ENCODE results near the gene TLNRD1. TPM values are rescaled to one million over a fixed set of nuclear protein-coding genes. Genes with fewer than 3 reads are reported as not detected.

The TLNRD1 gene
- polyA plus RNA-seq (3.1 to 4.7 TPM (median 3.3 TPM) in 3 replicates), polyA minus RNA-seq (1.3 to 4.2 TPM (median 1.8 TPM) in 3 replicates)
- 0.45 TPM for polyA plus RNA-seq (2011; ENCODE audit: low read depth)
- polyA plus RNA-seq (2011; cell fraction: cytosol; rRNA removed): 2.0 and 3.9 TPM in 2 replicates
- polyA plus RNA-seq (2011; cell fraction: nucleus; rRNA removed): 3.3 and 4.3 TPM in 2 replicates
- polyA plus RNA-seq (2012; ENCODE audit: low replicate concordance): 2.3 and 7.0 TPM in 2 replicates
- polyA minus RNA-seq (2011; cell fraction: cytosol; rRNA and poly(A)+ RNA removed): 19.6 TPM
- 6.2 and 6.8 TPM in 2 replicates for polyA minus RNA-seq (2011; cell fraction: nucleus; rRNA and poly(A)+ RNA removed)

- dilution Hi-C loops (cut with MboI; ENCODE audit: extremely low pct_ligation_motif_present, low sequenced_read_pairs): no loop called here
- TF ChIP-seq EZH2 (IDR thresholded peaks at IDR 0.05; ENCODE audit: low read length): no peak
- no peak for TF ChIP-seq CTCF (optimal IDR thresholded peaks at IDR 0.05 in 1 of 3, IDR thresholded peaks at IDR 0.05 in 1 of 3, conservative IDR thresholded peaks at IDR 0.05 in 1 of 3; ENCODE audit: extremely low read depth in 1 of 3, insufficient read depth in 2 of 3, low read length in 3 of 3)
- H3K9me3 ChIP-seq (ENCODE audit: control insufficient read depth, low read depth, low read length): no peaks in the 10 kb centered on the region
- H3K9me1 ChIP-seq (ENCODE audit: control insufficient read depth, extremely low read depth, insufficient read depth, low read length): no peaks in the 10 kb centered on the region
- H3K4me1 ChIP-seq (ENCODE audit: control insufficient read depth, extremely low read depth, insufficient read depth, low read length): peaks cover 20% of the 10 kb centered on the region
- H3K4me3 ChIP-seq (ENCODE audit: control insufficient read depth in 2 of 3, extremely low read depth in 1 of 3, insufficient read depth in 2 of 3, low read depth in 1 of 3, low read length in 3 of 3): peak within 1 kb of the TSS; percentile 90 to 95 (median 92)
- H2AFZ ChIP-seq (ENCODE audit: control insufficient read depth, low read length): peak within 1 kb of the TSS; percentile 72
- no peaks in the 10 kb centered on the region for H3K27me3 ChIP-seq (ENCODE audit: control insufficient read depth, extremely low read depth, insufficient read depth, low read length)
- H4K20me1 ChIP-seq (ENCODE audit: control insufficient read depth, extremely low read depth, insufficient read depth, low read length): no peaks in the 10 kb centered on the region
- FAIRE-seq (no peak), DNase-seq (ENCODE audit: low read depth, low spot score) (no peak)
- peak within 1 kb of the TSS; percentile 89 for H3K27ac ChIP-seq (ENCODE audit: control insufficient read depth, insufficient read depth, low read length)
- peaks cover 37% of the 10 kb centered on the region for H3K79me2 ChIP-seq (ENCODE audit: control insufficient read depth, insufficient read depth, low read length)
- H3K9ac ChIP-seq (ENCODE audit: control insufficient read depth, extremely low read depth, insufficient read depth, low read length): peak within 1 kb of the TSS; percentile 95
- peaks cover 0 to 11% of the 10 kb centered on the region in 2 experiments for H3K36me3 ChIP-seq (ENCODE audit: control insufficient read depth in 2 of 2, extremely low read depth in 1 of 2, insufficient read depth in 2 of 2, low read length in 2 of 2)
- H3K4me2 ChIP-seq (ENCODE audit: control insufficient read depth, extremely low read depth, insufficient read depth, low read depth, low read length): peak within 1 kb of the TSS; percentile 92
Measured at GRCh38 chr15:81000624-81001151, at the start of gene TLNRD1. TLNRD1 (plus strand) TSS chr15:81000923; CDS start chr15:81002272, 1,349 bp downstream.

DNA sequence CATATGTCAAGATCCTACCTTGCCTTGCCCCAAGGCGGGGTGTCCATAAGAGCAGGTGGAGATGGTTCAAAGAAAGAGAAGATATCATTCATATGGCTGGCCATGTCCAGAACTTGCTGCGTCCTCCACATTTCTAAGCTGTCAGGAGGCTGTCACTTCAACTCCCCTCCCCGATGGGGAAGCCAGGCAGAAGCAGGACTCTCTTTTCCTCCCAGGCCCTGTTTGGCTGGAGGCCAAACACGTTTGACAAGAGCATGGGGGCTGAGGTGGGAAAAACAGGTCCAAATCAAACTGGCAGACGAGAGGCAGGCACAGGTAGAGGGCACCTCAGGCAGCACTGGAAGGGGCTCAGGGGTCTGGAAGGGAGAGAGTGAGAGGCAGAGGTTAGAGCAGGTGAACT is 48.8 kb upstream of the TLNRD1 start:
- dilution Hi-C loops (cut with MboI; ENCODE audit: extremely low pct_ligation_motif_present, low sequenced_read_pairs): no loop called here
- FAIRE-seq (no peak), DNase-seq (ENCODE audit: low read depth, low spot score) (no peak)
- Histone ChIP-seq H3K9me1 (ENCODE audit: control insufficient read depth, extremely low read depth, insufficient read depth, low read length) (peaks cover 3% of the 10 kb centered on the region), H3K9me3 (ENCODE audit: control insufficient read depth, low read depth, low read length) (no peaks in the 10 kb centered on the region), H3K9ac (ENCODE audit: control insufficient read depth, extremely low read depth, insufficient read depth, low read length) (no peak overlapping the region), H3K4me3 (ENCODE audit: control insufficient read depth in 2 of 3, extremely low read depth in 1 of 3, insufficient read depth in 2 of 3, low read depth in 1 of 3, low read length in 3 of 3) (no peak overlapping the region), H3K79me2 (ENCODE audit: control insufficient read depth, insufficient read depth, low read length) (no peaks in the 10 kb centered on the region), H3K36me3 (ENCODE audit: control insufficient read depth in 2 of 2, extremely low read depth in 1 of 2, insufficient read depth in 2 of 2, low read length in 2 of 2) (peaks cover 7 to 12% of the 10 kb centered on the region in 2 experiments), H3K4me2 (ENCODE audit: control insufficient read depth, extremely low read depth, insufficient read depth, low read depth, low read length) (no peak overlapping the region), H3K27ac (ENCODE audit: control insufficient read depth, insufficient read depth, low read length) (no peak overlapping the region), H4K20me1 (ENCODE audit: control insufficient read depth, extremely low read depth, insufficient read depth, low read length) (peaks cover 3% of the 10 kb centered on the region), H2AFZ (ENCODE audit: control insufficient read depth, low read length) (no peak overlapping the region), H3K4me1 (ENCODE audit: control insufficient read depth, extremely low read depth, insufficient read depth, low read length) (peaks cover 19% of the 10 kb centered on the region), H3K27me3 (ENCODE audit: control insufficient read depth, extremely low read depth, insufficient read depth, low read length) (no peaks in the 10 kb centered on the region)
- TF ChIP-seq EZH2 (IDR thresholded peaks at IDR 0.05; ENCODE audit: low read length) (no peak), CTCF (optimal IDR thresholded peaks at IDR 0.05 in 1 of 3, IDR thresholded peaks at IDR 0.05 in 1 of 3, conservative IDR thresholded peaks at IDR 0.05 in 1 of 3; ENCODE audit: extremely low read depth in 1 of 3, insufficient read depth in 2 of 3, low read length in 3 of 3) (no peak)

Measured in keratinocyte (primary cell).